OCI-LY3 (cell line): Measurements from ENCODE around the gene TSPAN7.

Experiments
- H2AFZ ChIP-seq: fragments of 200-600, 300-600 bp; shearing (Covaris generic); 2 replicates; pipeline ENCODE4 v1.6.0; 2014; ENCODE audit warnings: antibody characterized with exemption, low read depth, low read length
- H3K27ac ChIP-seq: fragments of 200-600, 300-600 bp; sonication (generic); 2 replicates; pipeline ENCODE4 v1.5.1; 2014; ENCODE audit warnings: mild to moderate bottlenecking, low read length, moderate library complexity, mixed read lengths
- H3K27me3 ChIP-seq: fragments of 200-600, 300-600 bp; sonication (generic); 2 replicates; pipeline ENCODE4 v1.6.1; 2014; ENCODE audit warnings: low read depth, low read length, mixed read lengths
- H3K36me3 ChIP-seq: fragments of 200-600, 300-600 bp; sonication (generic); replicated peaks from 2 replicates; pipeline ENCODE3; 2014; ENCODE audit warnings: low read depth, low read length, mixed read lengths
- H3K4me1 ChIP-seq: fragments of 300-600, 200-600 bp; sonication (generic); 2 replicates; pipeline ENCODE4 v1.6.1; 2014; ENCODE audit warnings: low read length, mixed read lengths
- H3K4me2 ChIP-seq: fragments of 200-600, 300-600 bp; sonication (generic); 2 replicates; pipeline ENCODE4 v1.6.1; 2014; ENCODE audit warnings: low read length, mixed read lengths
- H3K4me3 ChIP-seq: fragments of 300-600, 200-600 bp; sonication (generic); 2 replicates; pipeline ENCODE4 v1.5.1; 2014; ENCODE audit warnings: antibody characterized with exemption, mild to moderate bottlenecking, low read length, moderate library complexity
- H3K79me2 ChIP-seq: fragments of 300-600, 200-600 bp; shearing (Covaris generic); 2 replicates; pipeline ENCODE4 v1.6.1; 2014; ENCODE audit warnings: mild to moderate bottlenecking, low read length, mixed read lengths
- H3K9ac ChIP-seq: fragments of 300-600, 200-600 bp; shearing (Covaris generic); 2 replicates; pipeline ENCODE4 v1.6.0; 2014; ENCODE audit warnings: mild to moderate bottlenecking, low read length, moderate library complexity
- H3K9me3 ChIP-seq: fragments of 200-600, 300-600 bp; shearing (Covaris generic); 2 replicates; pipeline ENCODE4 v1.6.1; 2014; ENCODE audit warnings: low read length, mixed read lengths; ENCODE audit not compliant: insufficient read depth
- H4K20me1 ChIP-seq: fragments of 200-600, 300-600 bp; sonication (generic); 2 replicates; pipeline ENCODE4 v1.6.1; 2016; ENCODE audit warnings: low read length, mixed read lengths; ENCODE audit not compliant: insufficient read depth
- CTCF ChIP-seq: fragments of 200-600, 300-600 bp; sonication (generic); IDR thresholded peaks from 2 replicates; pipeline ENCODE4 v1.5.1; 2014; ENCODE audit warnings: antibody characterized with exemption, low read length, low read depth
- EZH2phosphoT487 ChIP-seq: fragments of 200-600 bp; shearing (Covaris generic); IDR thresholded peaks from 2 replicates; pipeline ENCODE4 v1.6.1; 2018; ENCODE audit warnings: antibody characterized with exemption, mixed run types, low read depth

TSPAN7 gene

GRCh38 chrX:38704146-38704882, 143.0 kb downstream of the TSPAN7 start:
- Histone ChIP-seq H3K27me3 (no peaks in the 10 kb centered on the region), H3K4me1 (peaks cover 9% of the 10 kb centered on the region), H3K4me3 (no peak overlapping the region), H2AFZ (no peak overlapping the region), H3K9ac (no peak overlapping the region), H4K20me1 (no peaks in the 10 kb centered on the region), H3K27ac (no peak overlapping the region), H3K79me2 (no peaks in the 10 kb centered on the region), H3K9me3 (no peaks in the 10 kb centered on the region), H3K4me2 (no peak overlapping the region; the same call in 1 of the 2 replicates), H3K36me3 (no peaks in the 10 kb centered on the region)
- no peak for TF ChIP-seq EZH2phosphoT487

- Histone ChIP-seq H2AFZ (no peak overlapping the region), H3K4me1 (no peaks in the 10 kb centered on the region), H3K4me2 (no peak overlapping the region), H3K27ac (no peak overlapping the region), H3K9ac (no peak overlapping the region), H3K79me2 (no peaks in the 10 kb centered on the region), H3K36me3 (no peaks in the 10 kb centered on the region), H3K27me3 (no peaks in the 10 kb centered on the region), H3K9me3 (no peaks in the 10 kb centered on the region), H3K4me3 (no peak overlapping the region), H4K20me1 (no peaks in the 10 kb centered on the region)
- TF ChIP-seq EZH2phosphoT487 (no peak), CTCF (peak; percentile 64)
Measured at GRCh38 chrX:38717871-38718270, 156.5 kb downstream of the TSPAN7 start.

GRCh38 chrX:38718311-38718710, 157.0 kb downstream of the TSPAN7 start:
- no peak overlapping the region for H3K4me2 ChIP-seq
- H2AFZ ChIP-seq, result no peak overlapping the region
- H3K36me3 ChIP-seq, result no peaks in the 10 kb centered on the region
- no peak overlapping the region for H3K4me3 ChIP-seq
- no peak overlapping the region for H3K9ac ChIP-seq
- H4K20me1 ChIP-seq, result no peaks in the 10 kb centered on the region
- no peak for TF ChIP-seq CTCF
- TF ChIP-seq EZH2phosphoT487, result no peak
- H3K27me3 ChIP-seq, result no peaks in the 10 kb centered on the region
- H3K9me3 ChIP-seq, result no peaks in the 10 kb centered on the region
- no peaks in the 10 kb centered on the region for H3K79me2 ChIP-seq
- H3K27ac ChIP-seq, result no peak overlapping the region
- no peaks in the 10 kb centered on the region for H3K4me1 ChIP-seq

- no peak overlapping the region for H3K4me3 ChIP-seq
- H3K9me3 ChIP-seq, result no peaks in the 10 kb centered on the region
- H3K27ac ChIP-seq, result no peak overlapping the region
- H3K9ac ChIP-seq, result no peak overlapping the region
- H3K4me2 ChIP-seq, result no peak overlapping the region
- TF ChIP-seq EZH2phosphoT487 (no peak), CTCF (no peak)
- H3K4me1 ChIP-seq, result no peaks in the 10 kb centered on the region
- no peak overlapping the region for H2AFZ ChIP-seq
- H4K20me1 ChIP-seq, result no peaks in the 10 kb centered on the region
- H3K27me3 ChIP-seq, result no peaks in the 10 kb centered on the region
- no peaks in the 10 kb centered on the region for H3K36me3 ChIP-seq
- H3K79me2 ChIP-seq, result no peaks in the 10 kb centered on the region
Measured at GRCh38 chrX:38726612-38727011, 165.3 kb downstream of the TSPAN7 start.
